GM19324 (cell line): ENCODE data around the gene PLPP6.
A peak's percentile ranks its signal among the peaks of the same experiment; 100 is the strongest.

Experiments used
- ATAC-seq: cut with Tn5 transposase; IDR thresholded peaks from one replicate; pipeline ENCODE4 v1.9.1; 2021; ENCODE audit warnings: mild to moderate bottlenecking, moderate library complexity; ENCODE audit not compliant: unreplicated experiment, low FRiP score

Gene PLPP6

GRCh38 chr9:4661611-4662010 is 483 bp upstream of the PLPP6 start:
- ATAC-seq: no peak

- ATAC-seq: no peak
Observed at GRCh38 chr9:4662989-4663792, 1.1 kb downstream of the PLPP6 start.

GRCh38 chr9:4663956-4664355 is 1.9 kb downstream of the PLPP6 start:
- no peak for ATAC-seq

GRCh38 chr9:4665357-4665756 is 3.3 kb downstream of the PLPP6 start:
- ATAC-seq: no peak

GRCh38 chr9:4666042-4666699 is 4.1 kb downstream of the PLPP6 start, which contains the start of gene SPATA6L:
TSS of gene SPATA6L (minus strand) at chr9:4666480. CDS start at chr9:4666250, 230 bp downstream.
- no peak for ATAC-seq

- no peak for ATAC-seq
Observed at GRCh38 chr9:4667681-4668080, 5.6 kb downstream of the PLPP6 start.

- no peak for ATAC-seq
Observed at GRCh38 chr9:4668604-4669003, 6.5 kb downstream of the PLPP6 start.

- no peak for ATAC-seq
Observed at GRCh38 chr9:4669890-4670289, 7.8 kb downstream of the PLPP6 start.

- ATAC-seq: no peak
Observed at GRCh38 chr9:4670591-4670990, 8.5 kb downstream of the PLPP6 start.

GRCh38 chr9:4671737-4672136 is 9.6 kb downstream of the PLPP6 start:
- ATAC-seq: no peak

- no peak for ATAC-seq
Observed at GRCh38 chr9:4674783-4675182, 12.7 kb downstream of the PLPP6 start.

GRCh38 chr9:4677392-4677791 is 15.3 kb downstream of the PLPP6 start:
- ATAC-seq: no peak

- no peak for ATAC-seq
Observed at GRCh38 chr9:4678679-4679267, 16.7 kb downstream of the PLPP6 start.

- peak; percentile 97 for ATAC-seq
Observed at GRCh38 chr9:4679268-4680172, 17.4 kb downstream of the PLPP6 start, which contains the start of gene CDC37L1. TSS of gene CDC37L1 (plus strand) at chr9:4679569. CDS start at chr9:4679768, 199 bp downstream.

- no peak for ATAC-seq
Observed at GRCh38 chr9:4680173-4680525, 18.1 kb downstream of the PLPP6 start.

GRCh38 chr9:4680750-4681149 is 18.7 kb downstream of the PLPP6 start:
- no peak for ATAC-seq

- ATAC-seq: no peak
Observed at GRCh38 chr9:4684820-4685219, 22.7 kb downstream of the PLPP6 start.

- ATAC-seq: no peak
Observed at GRCh38 chr9:4686112-4686511, 24.0 kb downstream of the PLPP6 start.

GRCh38 chr9:4686584-4686983 is 24.5 kb downstream of the PLPP6 start:
- no peak for ATAC-seq

GRCh38 chr9:4689021-4689420 is 26.9 kb downstream of the PLPP6 start:
- ATAC-seq: no peak
